ENCODE data around the gene SGPP2. TPM values are rescaled to one million over a fixed set of nuclear protein-coding genes. Genes with fewer than 3 reads are reported as not detected.

The SGPP2 gene
- polyA plus RNA-seq, 1 donor (not counting 4 experiments of a cell fraction or from before 2014, with no cell fraction given), result 2.6 TPM

DNA sequence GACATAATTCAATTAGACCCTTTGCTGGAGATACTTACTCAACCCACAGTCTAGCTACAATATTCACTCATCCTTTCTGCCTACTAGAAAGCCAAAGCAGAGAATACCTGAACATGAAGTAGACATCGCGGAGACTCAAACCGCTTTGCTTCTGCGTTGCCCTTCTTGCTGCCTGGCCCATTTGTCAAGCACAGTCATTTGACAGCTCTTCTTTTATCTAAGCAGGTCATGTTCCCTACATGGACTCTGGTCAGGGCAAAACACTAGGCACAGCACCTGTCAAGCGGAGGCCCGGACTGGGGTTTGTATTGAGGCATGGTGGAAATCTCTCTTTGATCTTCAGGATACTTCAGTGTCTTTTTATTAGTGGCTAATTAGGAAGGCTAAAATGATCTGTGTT, 141.9 kb downstream of the SGPP2 start:
- H3K9me1 ChIP-seq (ENCODE audit: control insufficient read depth, extremely low read depth, insufficient read depth, low read length), result no peaks in the 10 kb centered on the region
- no peak overlapping the region for H3K4me2 ChIP-seq (ENCODE audit: control insufficient read depth, extremely low read depth, insufficient read depth, low read depth, low read length)
- no peaks in the 10 kb centered on the region for H4K20me1 ChIP-seq (ENCODE audit: control insufficient read depth, extremely low read depth, insufficient read depth, low read length)
- TF ChIP-seq, protein P1, sequence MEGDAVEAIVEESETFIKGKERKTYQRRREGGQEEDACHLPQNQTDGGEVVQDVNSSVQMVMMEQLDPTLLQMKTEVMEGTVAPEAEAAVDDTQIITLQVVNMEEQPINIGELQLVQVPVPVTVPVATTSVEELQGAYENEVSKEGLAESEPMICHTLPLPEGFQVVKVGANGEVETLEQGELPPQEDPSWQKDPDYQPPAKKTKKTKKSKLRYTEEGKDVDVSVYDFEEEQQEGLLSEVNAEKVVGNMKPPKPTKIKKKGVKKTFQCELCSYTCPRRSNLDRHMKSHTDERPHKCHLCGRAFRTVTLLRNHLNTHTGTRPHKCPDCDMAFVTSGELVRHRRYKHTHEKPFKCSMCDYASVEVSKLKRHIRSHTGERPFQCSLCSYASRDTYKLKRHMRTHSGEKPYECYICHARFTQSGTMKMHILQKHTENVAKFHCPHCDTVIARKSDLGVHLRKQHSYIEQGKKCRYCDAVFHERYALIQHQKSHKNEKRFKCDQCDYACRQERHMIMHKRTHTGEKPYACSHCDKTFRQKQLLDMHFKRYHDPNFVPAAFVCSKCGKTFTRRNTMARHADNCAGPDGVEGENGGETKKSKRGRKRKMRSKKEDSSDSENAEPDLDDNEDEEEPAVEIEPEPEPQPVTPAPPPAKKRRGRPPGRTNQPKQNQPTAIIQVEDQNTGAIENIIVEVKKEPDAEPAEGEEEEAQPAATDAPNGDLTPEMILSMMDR (optimal IDR thresholded peaks at IDR 0.05 in 1 of 3, IDR thresholded peaks at IDR 0.05 in 1 of 3, conservative IDR thresholded peaks at IDR 0.05 in 1 of 3; ENCODE audit: extremely low read depth in 1 of 3, insufficient read depth in 2 of 3, low read length in 3 of 3), result no peak
- TF ChIP-seq EZH2 (IDR thresholded peaks at IDR 0.05; ENCODE audit: low read length), result no peak
- H3K27me3 ChIP-seq (ENCODE audit: control insufficient read depth, extremely low read depth, insufficient read depth, low read length), result no peaks in the 10 kb centered on the region
- H3K9me3 ChIP-seq (ENCODE audit: control insufficient read depth, low read depth, low read length), result no peaks in the 10 kb centered on the region
- no peak overlapping the region for H3K27ac ChIP-seq (ENCODE audit: control insufficient read depth, insufficient read depth, low read length)
- H3K36me3 ChIP-seq (ENCODE audit: control insufficient read depth in 2 of 2, extremely low read depth in 1 of 2, insufficient read depth in 2 of 2, low read length in 2 of 2), result peaks cover 5 to 40% of the 10 kb centered on the region in 2 experiments
- no peak overlapping the region for H3K4me3 ChIP-seq (ENCODE audit: control insufficient read depth in 2 of 3, extremely low read depth in 1 of 3, insufficient read depth in 2 of 3, low read depth in 1 of 3, low read length in 3 of 3)
- FAIRE-seq (no peak), DNase-seq (ENCODE audit: low read depth, low spot score) (no peak)
- H3K79me2 ChIP-seq (ENCODE audit: control insufficient read depth, insufficient read depth, low read length), result no peaks in the 10 kb centered on the region
- no peaks in the 10 kb centered on the region for H3K4me1 ChIP-seq (ENCODE audit: control insufficient read depth, extremely low read depth, insufficient read depth, low read length)
- dilution Hi-C loops (cut with MboI; ENCODE audit: extremely low pct_ligation_motif_present, low sequenced_read_pairs), result no loop called here
- no peak overlapping the region for H3K9ac ChIP-seq (ENCODE audit: control insufficient read depth, extremely low read depth, insufficient read depth, low read length)
- H2AFZ ChIP-seq (ENCODE audit: control insufficient read depth, low read length), result no peak overlapping the region

DNA sequence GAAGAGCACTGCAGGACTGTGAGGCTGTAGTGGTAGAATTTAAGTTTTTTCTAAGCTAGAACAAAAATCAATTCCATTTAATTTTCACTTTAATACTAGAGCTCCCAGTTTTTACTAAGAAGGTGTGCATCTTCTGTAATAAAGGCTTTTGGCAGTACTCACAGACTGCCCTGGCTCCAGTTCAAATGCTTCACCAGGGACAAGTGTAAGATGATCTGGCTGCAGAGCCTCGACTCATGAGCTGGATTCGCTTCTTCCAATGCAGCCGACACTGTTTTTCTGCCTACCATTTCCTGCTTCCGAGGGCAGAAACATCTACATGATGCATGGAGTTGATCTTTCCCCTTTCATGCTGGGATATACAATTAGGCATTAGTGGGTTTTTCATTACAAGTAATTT, 144.5 kb downstream of the SGPP2 start:
- H3K27ac ChIP-seq (ENCODE audit: control insufficient read depth, insufficient read depth, low read length), result no peak overlapping the region
- H4K20me1 ChIP-seq (ENCODE audit: control insufficient read depth, extremely low read depth, insufficient read depth, low read length), result no peaks in the 10 kb centered on the region
- H2AFZ ChIP-seq (ENCODE audit: control insufficient read depth, low read length), result no peak overlapping the region
- DNase-seq (ENCODE audit: low read depth, low spot score) (no peak), FAIRE-seq (no peak)
- TF ChIP-seq, protein P1 (optimal IDR thresholded peaks at IDR 0.05 in 1 of 3, IDR thresholded peaks at IDR 0.05 in 1 of 3, conservative IDR thresholded peaks at IDR 0.05 in 1 of 3; ENCODE audit: extremely low read depth in 1 of 3, insufficient read depth in 2 of 3, low read length in 3 of 3), result no peak
- no peak for TF ChIP-seq EZH2 (IDR thresholded peaks at IDR 0.05; ENCODE audit: low read length)
- H3K27me3 ChIP-seq (ENCODE audit: control insufficient read depth, extremely low read depth, insufficient read depth, low read length), result no peaks in the 10 kb centered on the region
- H3K4me2 ChIP-seq (ENCODE audit: control insufficient read depth, extremely low read depth, insufficient read depth, low read depth, low read length), result no peak overlapping the region
- no peak overlapping the region for H3K4me3 ChIP-seq (ENCODE audit: control insufficient read depth in 2 of 3, extremely low read depth in 1 of 3, insufficient read depth in 2 of 3, low read depth in 1 of 3, low read length in 3 of 3)
- no peaks in the 10 kb centered on the region for H3K9me3 ChIP-seq (ENCODE audit: control insufficient read depth, low read depth, low read length)
- dilution Hi-C loops (cut with MboI; ENCODE audit: extremely low pct_ligation_motif_present, low sequenced_read_pairs), result no loop called here
- H3K4me1 ChIP-seq (ENCODE audit: control insufficient read depth, extremely low read depth, insufficient read depth, low read length), result peaks cover 4% of the 10 kb centered on the region
- H3K36me3 ChIP-seq (ENCODE audit: control insufficient read depth in 2 of 2, extremely low read depth in 1 of 2, insufficient read depth in 2 of 2, low read length in 2 of 2), result peaks cover 7 to 41% of the 10 kb centered on the region in 2 experiments
- no peak overlapping the region for H3K9ac ChIP-seq (ENCODE audit: control insufficient read depth, extremely low read depth, insufficient read depth, low read length)
- H3K79me2 ChIP-seq (ENCODE audit: control insufficient read depth, insufficient read depth, low read length), result no peaks in the 10 kb centered on the region
- no peaks in the 10 kb centered on the region for H3K9me1 ChIP-seq (ENCODE audit: control insufficient read depth, extremely low read depth, insufficient read depth, low read length)
